HG03558 (cell line): ENCODE results near the gene NOTCH4.

Experiments used
- ATAC-seq: cut with Tn5 transposase; IDR thresholded peaks from one replicate; pipeline ENCODE4 v1.9.1; 2021; ENCODE audit warnings: moderate number of reproducible peaks; ENCODE audit not compliant: unreplicated experiment; ENCODE audit errors: extremely low read depth

The NOTCH4 gene

DNA sequence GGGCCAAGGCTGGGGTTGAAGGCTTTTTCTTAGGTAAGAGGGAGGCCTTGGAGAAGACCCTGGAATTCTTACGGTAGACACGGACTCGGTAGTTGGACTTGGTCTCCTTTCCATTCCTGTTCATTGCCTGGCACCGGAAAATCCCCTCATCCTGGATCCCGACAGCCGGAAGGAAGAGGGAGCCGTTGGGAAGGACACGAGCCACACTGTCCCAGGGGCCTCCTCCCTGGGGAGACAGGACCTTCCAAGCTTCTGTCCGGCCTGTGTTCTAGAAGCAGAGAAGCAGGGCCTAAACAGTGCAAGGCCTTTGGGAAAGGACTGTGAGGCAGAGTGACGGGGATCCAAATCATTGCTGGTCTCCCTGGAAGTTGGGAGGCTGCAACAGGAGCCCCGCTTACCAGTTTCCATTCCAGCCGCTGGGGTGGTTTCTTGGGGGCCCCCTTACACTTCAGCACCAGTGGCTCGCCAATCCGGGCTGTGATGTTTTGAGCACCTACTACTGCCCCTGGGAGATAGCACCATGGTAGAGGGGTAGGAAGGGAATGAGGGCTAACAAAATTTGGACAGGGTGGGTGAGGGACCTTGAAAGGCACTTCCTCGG lies 40.3 kb downstream of the NOTCH4 start:
- ATAC-seq: no peak

DNA sequence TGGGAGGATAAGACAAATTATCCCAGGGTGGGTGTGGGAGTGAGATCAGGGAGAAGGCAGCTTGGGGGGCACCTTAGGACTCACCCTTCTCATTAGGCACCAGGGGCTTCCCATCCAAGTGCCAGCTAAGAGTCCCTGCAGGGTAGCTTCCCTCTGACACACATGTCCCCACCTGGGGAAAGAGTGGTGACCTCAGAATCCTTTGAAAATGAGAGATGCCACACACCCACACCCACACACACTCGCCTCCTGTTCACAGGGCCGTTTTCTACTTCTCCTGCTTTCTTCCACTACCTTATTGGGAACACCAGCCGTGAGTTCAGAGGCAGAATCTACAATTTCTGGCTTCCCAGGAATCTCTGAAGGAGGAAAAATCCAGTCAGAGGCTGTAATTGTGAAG lies 40.8 kb downstream of the NOTCH4 start:
- ATAC-seq: no peak

DNA sequence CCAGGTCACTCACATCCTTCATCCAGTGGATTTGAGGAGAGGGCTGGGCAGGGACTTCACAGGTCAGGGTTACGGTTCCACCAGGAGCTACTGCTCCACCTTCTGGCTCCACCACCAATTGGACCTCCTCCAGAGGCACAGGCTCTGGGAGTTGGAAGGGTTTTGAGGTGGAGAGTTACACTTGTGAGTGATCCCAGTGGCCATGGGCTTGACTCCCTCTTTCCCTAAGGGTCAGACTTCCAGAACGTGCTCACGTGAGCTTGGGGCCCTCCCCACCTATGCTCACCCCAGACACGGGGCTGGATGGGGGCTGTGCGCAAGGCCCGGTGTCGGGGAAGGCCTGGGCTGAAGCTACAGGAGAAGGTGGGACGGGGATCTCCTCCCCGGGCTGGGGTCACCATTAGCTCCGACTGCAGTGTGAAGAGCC lies 41.3 kb downstream of the NOTCH4 start:
- ATAC-seq: no peak

DNA sequence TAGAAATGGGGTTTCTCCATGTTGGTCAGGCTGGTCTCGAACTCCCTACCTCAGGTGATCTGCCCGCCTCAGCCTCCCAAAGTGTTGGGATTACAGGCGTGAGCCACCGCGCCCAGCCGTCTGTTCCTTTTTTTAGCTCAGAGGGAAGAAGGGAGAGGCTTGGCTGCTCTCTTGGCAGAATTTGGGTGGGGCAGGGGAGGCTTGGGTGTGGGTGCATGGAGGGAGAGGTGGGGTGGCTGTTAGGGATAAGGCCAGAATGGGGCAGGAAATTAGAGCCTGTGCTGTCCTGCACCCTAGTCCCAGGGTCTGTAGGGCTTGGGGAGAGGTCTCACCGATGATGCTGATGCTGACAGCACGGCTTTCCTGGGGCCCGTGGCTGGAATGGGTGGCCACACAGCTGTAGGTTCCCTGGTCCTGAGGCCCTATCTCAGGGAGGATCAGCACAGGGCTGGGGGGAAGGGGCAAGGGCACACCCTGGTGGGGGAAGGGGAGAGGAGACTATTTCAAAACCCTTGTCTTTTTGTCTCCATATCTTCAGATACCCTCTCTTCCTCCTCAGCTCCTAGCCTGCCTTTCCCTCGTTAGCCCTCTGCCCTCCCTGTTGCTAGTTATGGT lies 41.8 kb downstream of the NOTCH4 start:
- no peak for ATAC-seq

DNA sequence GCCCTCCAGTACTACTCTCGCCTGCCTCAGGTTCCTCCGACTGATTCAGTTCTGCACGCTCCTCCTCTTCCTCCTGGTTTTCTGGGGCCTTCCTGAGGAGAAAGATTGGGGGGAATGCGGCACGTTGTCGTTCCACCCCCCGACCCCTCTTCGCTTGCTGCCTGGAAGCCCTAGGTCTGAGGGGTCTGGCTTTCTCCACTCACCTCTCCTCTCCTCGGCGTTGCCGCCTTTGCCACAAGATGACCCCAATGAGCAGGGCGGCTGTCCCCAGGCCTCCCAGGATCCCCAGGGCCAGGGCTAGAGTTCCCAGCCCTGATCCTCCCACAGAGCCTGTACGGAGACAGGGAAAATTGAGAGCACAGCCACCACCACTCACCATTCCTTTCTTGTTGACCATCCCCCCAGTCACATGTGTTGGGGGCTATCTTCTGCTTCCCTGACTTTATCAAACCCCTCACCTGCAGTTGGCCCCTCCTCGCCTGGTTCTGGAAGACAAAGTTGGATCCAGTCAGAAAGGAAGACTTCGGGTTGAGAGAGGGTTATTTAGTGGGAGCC lies 42.6 kb downstream of the NOTCH4 start:
- ATAC-seq: no peak

DNA sequence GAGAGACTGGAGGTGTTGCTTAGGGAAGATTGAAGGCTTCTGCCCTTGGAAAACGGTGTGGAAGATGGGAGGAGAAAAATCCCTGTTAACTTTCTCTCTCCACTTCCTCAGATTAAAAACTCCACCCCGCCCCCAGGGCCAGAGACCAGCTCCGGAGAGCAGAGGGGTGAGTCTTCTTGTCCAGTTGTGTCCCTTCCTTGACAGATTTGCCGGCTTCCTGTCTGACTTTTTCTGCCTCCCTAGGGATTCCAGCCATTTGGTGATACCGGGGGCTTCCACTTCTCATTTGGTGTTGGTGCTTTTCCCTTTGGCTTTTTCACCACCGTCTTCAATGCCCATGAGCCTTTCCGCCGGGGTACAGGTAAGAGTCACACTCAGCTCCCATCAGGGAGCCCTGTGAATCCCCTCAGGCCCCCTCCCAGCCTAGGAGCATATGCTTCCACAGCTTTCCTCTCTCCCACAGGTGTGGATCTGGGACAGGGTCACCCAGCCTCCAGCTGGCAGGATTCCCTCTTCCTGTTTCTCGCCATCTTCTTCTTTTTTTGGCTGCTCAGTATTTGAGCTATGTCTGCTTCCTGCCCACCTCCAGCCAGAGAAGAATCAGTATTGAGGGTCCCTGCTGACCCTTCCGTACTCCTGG lies 44.0 kb downstream of the NOTCH4 start:
- ATAC-seq: no peak

DNA sequence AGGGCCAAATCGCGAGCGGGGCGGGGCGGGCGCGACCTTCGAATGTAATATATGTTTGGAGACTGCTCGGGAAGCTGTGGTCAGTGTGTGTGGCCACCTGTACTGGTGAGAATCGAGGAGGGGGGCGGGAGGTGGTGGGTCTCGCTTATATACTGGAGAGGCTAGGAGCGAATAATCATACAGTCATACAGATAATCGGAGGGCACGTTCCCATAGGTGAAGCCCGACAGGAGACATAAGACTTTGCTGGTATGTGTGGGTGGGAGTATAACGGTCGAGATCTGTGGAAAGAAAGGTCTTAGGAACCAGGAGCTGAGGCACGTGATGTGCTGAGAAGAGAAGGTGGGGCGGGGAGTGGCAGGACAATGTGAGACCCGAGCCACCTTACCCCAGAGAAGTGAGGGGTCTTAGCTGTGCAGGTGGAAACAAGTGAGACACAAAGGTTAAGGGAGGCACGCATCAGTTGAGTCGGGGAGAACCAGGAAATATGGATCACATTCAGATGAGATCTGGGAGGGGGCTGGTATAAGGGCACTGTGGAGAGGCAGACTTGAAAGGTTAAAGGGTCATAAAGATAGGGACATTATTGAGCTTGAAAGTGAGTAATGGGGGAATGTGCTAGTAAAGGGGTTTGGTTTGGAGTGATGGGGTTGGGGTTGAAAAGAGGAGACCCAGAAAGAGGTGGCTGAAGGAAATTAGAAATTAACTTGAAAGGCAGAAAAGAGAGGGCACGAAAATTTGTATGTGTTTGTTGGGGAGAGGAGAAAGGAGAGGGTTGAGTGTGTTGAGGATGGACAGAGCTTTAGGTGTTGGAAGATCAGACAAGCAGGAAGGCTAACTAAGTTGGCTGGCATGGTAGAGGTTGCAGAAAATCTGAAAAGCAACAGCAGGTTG lies 45.1 kb downstream of the NOTCH4 start:
- ATAC-seq: no peak

DNA sequence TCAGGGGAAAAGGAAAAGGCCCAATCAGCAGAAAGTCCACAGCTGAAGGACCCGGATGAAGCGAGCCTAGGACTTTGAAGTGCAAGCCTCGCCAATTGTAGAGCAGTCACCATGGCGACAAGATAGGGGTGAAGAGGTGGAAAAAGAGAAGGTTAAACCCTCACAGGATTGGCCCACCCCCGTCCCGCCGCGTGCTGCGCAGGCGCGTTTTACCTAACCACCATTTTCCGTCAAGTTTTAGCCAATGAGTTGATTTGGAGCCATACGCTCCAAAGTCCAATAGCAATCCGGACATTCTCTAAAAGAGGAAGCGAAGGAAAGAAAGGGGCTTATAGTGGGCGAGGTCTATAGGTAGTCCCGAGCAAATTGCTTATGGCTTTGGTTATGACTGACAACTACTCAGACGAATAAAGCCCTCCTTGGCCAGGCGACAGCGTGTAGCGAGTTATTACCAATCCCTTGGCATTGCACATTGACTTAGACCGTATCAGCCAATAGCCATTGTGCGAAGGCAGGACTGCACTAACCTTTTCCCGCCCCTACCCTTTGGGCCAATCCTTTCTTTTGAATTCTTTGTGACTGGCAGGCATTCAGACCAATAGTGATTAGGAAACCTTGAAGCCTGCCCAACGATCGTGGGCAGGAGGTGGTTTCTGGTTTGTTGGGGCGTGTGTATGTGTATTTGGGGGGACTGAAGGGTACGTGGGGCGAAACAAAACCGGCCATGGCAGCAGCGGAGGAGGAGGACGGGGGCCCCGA lies 45.9 kb downstream of the NOTCH4 start, which contains the start of gene RNF5:
Gene RNF5 (plus strand): TSS at position 618 of the 759 bp plus-strand sequence. CDS start 107 bp downstream, at position 725.
- peak; percentile 60 for ATAC-seq

DNA sequence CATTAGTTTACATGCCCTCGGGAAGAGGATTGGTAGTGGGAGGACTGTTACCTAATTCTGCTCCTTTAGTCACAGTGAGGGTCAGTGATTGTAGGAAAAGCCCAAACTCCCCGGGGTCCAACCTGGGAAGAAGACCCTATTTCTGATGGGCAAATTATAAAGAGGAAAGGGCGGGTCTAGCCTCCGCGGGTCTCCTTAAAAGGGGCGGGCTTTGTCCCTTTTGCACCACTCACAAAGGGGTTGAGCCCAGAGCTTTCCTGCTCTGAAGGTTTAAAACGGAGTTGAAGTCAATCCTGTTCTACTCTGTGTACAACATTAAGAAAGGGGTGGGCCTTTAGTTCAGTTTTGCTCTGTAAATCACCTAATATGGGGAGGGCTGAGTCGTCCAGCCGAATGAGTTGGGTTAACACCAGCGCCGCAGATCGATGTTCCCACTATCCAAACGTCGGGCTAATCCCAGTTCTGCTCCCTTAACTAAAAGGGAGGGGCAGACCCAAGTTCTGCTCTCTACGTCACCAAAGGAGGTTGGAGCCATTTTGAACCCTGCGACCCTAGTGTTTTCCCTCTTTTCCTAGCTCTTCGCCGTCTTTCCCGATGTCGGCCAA lies 46.6 kb downstream of the NOTCH4 start:
- ATAC-seq: no peak

DNA sequence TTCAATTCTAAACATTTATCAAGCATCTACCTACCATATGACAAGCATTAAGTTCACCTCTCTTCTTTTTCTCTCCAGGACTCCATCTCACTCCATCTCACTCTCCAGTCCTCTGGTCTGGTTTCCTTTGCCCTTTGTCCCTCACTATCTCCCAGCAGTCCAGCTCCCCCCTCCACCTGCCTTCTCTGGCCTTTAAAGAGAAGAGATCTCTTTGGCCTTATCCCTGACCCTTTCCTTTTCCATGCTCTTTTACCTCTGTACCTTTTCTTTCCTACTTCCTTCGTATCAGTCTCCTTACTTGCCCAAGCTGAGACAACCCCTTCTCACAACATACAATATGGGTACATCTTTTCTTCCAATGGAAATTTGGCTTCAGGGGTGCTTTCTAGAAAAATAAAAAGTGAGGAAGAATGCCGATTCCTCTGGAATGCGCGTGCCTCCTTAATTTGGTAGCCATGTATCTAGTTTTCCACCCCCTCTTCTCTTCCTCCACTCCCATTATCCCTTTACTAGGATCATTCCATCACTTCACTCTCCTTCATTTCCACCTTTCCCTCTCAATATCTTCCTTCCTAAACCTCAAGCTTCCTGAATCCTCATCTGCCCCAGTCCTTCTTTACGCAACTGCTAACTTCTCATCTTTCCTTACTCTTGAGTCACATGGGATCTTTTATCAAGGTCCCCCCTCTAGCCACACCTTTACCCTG lies 47.2 kb downstream of the NOTCH4 start:
- ATAC-seq: no peak

DNA sequence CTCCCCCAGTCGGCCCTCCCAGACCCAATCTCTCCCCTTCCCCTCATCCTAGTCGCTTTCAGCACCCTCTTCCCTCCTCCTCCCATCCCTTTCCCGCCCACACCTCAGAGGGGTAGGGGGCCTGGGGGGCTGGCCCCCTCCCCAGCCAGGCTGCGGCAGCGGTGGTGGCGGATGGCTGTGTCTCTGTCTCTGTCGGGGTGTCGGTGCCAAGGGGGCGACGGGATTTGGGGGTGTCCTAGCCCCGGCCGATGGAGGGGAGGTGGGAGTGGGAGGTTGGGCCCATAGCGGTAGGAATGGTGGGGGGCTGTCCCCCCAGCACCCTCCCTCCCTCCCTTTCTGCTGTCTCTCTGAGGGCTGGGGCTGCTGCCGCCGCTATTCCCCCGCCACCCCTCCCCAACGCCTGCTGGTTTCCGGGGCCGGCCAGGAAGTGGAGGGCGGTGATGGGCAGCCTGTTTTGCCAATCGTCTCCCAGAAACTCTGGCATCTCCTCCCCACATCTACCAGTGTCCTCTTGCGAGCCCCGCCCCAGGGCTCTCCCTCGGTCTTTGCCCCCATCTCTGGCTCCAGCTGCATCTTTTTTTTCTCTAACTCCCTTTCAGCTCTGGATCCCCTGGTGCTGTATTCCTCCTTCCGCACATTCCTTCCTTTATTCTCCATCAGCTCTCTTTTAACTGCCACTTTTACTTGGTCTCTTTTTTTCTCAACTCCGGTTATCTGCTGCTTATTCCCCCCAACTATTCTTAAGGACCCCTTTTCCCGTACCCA lies 48.0 kb downstream of the NOTCH4 start, which contains the start of gene AGPAT1:
Gene AGPAT1 (minus strand): TSS at position 374 of the 765 bp plus-strand sequence. CDS start 4,588 bp downstream, outside the sequence.
- no peak for ATAC-seq

DNA sequence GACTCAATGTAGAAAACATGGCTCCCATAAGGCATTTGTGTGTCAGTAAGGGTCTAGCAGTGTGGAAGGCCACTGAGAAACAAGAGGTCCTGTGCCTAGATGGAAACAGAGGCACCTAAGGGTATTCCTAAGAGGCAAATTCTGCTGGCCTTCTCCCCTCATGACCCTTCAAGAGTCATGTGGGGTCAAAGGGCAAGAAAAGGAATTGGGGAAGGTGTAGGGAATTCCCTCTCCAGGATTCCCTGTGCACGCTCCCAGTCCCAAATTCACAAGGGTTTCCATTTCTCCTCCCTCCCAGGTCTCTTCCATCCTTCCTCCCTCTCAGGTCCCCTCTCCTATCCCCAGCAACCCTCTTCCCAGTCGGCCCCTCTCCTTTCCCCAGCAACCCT lies 48.6 kb downstream of the NOTCH4 start:
- no peak for ATAC-seq

DNA sequence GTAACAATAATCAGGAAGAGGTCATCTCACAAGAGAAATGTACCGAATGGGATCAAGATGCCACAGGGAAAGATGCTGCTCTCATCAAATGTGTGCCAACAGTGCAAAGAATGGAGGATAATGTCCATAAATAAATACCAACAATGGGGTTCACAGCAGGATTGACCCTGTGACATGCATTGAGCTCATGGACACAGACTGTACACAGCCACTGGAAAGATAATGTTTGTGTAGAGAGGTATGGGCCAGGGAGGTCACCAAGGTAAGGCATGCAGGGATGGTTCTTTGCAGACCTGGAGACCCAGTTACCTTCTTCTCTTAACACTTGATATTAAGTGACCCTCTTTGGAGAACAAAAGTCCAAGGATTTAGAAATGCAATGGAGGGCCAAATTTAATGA lies 49.5 kb downstream of the NOTCH4 start:
- ATAC-seq: no peak

DNA sequence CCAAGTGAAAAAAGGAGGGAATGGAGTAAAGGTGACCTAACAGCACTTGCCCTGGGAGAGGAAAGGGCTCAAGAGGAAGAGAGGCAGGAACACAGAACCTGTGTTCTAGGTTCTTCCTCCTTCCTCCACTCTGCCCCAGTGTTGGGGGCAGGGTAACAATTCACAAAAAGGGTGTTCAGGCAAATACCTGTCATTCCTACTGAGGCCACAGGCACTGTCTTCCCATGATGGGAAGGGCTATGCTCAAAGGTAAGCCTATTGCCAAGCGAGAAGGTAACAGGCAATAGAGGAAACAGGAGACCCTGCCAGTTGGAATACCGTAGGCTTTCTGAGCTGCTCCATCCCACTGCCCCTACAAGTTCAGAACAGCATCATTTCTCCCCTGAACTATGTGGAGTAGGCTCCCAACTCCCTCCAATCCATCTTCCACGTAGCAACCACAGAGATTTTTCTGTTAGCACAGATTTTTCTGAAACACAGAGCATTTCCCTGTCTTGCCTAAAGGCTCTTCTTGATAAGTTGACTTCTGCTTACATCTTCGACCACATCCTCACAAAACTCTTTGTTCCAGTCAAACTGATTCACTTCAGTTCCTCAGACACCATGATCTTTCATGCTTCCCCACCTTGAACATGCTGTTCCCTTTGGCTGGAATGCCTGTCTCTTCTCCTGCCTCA lies 50.7 kb downstream of the NOTCH4 start:
- ATAC-seq: no peak

DNA sequence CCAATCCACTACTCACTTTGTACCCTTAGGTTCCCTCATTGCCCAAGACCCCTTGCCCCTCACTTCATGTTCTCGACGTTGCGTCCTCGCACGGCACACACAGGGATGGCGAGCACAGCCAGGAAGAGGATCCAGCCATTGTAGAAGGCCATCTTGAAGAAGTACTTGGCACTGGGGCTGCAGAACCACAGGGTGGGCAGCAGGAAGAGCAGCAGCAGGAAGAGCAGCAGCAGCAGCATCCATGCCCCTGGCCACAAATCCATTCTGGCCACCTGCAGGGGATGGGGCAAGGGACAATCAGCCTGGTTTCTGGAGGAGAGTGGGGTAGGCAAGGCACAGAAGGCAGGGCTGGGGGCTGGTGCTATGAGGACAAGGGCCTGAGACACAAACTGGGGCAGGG lies 52.6 kb downstream of the NOTCH4 start:
- ATAC-seq: no peak

DNA sequence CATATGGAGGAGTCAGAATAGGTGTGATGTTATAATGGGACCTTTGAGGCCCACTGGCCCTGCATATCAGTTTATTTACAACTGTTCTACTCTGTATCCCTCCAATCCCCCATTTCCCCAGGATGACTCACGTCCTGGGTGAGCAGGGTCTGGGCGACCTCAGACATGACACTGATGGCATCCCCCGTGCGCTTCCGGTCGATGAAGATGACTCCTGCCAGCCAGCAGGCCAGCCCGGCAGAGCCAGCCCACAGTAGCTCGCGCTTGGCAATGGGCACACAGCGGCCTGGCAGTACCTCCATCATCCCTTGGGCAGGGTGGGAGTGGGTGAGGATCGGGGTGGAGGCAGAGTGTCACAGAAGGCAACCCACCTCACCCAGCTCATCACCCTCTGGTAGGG lies 53.6 kb downstream of the NOTCH4 start:
- ATAC-seq: no peak

DNA sequence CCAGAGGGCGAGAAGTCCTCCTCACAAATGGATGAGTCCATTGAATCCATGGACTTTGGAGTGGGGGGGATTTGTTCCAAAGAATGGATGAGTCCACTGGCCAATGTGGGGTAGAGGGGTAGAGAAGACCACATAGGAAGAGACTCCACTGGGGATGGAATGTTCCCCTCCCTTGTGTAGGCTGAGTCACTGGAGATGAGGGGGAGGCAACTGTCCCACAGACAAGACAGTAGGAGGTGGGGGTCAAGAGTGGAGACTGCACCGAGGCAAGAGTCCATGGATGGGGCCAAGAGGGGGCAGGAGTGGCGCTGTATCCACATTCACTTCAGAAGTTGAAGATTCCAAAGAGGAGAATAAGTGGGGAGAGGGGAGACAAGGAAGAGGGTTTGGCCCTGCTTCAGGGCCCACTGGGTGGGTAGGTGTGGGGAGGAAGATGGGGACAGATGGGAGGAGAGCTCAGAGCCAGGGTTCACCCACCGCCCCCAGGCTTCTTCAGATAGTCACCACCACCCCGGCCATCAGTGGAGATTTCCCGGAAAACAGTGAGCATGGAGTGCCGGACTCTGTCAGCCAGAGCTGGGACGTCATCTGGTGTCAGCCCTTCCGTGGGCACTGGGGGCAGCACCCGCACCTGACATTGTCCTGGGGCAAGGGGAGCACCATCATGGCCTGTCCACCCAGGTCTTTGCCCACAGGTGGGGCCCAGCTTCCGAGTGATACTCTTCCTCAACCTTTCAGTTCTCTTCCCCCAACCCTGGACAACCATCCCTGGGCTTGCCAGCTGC lies 54.9 kb downstream of the NOTCH4 start:
- ATAC-seq: no peak
